Endothelial cell of umbilical vein (primary cell): ENCODE results near the gene SYNPO.

ENCODE experiments used
- EZH2 ChIP-seq: IDR thresholded peaks from 2 replicates; pipeline ENCODE4 v1.6.1; 2012; ENCODE audit warnings: borderline replicate concordance, low read depth, mild to moderate bottlenecking, moderate library complexity, low read length, inconsistent platforms; ENCODE audit not compliant: severe bottlenecking
- JUN ChIP-seq: IDR thresholded peaks from 2 replicates; pipeline ENCODE4 v1.6.1; 2011; ENCODE audit warnings: borderline replicate concordance, low read depth; ENCODE audit not compliant: insufficient read length, insufficient read depth
- MYC ChIP-seq: IDR thresholded peaks from one replicate; pipeline ENCODE4 v1.6.1; 2011; ENCODE audit warnings: mild to moderate bottlenecking, low read depth, low read length
- POLR2A ChIP-seq: IDR thresholded peaks from 2 replicates; pipeline ENCODE4 v1.6.1; 2012; ENCODE audit warnings: low read depth, mild to moderate bottlenecking, control low read depth, low read length
- POLR2AphosphoS5 ChIP-seq: IDR thresholded peaks from 2 replicates; pipeline ENCODE4 v1.6.1; 2012; ENCODE audit warnings: low read depth, mild to moderate bottlenecking, control low read depth, low read length, moderate library complexity; ENCODE audit not compliant: insufficient read depth
- TF ChIP-seq, protein P1 (sequence below), 2 donors: IDR thresholded peaks; 1 replicate in 1 of 2; 2 replicates in 1 of 2; pipeline ENCODE4 v1.5.1; 2011; ENCODE audit warnings: low read length in 2 of 2, mild to moderate bottlenecking in 2 of 2, moderate library complexity in 2 of 2, control low read depth in 1 of 2, inconsistent platforms in 1 of 2, low read depth in 1 of 2; ENCODE audit not compliant: insufficient read depth in 1 of 2; ENCODE audit errors: extremely low read depth in 1 of 2
- TF ChIP-seq, protein P2 (sequence below): IDR thresholded peaks from 2 replicates; pipeline ENCODE4 v1.6.1; 2011; ENCODE audit not compliant: insufficient read depth, insufficient read length

DNA sequence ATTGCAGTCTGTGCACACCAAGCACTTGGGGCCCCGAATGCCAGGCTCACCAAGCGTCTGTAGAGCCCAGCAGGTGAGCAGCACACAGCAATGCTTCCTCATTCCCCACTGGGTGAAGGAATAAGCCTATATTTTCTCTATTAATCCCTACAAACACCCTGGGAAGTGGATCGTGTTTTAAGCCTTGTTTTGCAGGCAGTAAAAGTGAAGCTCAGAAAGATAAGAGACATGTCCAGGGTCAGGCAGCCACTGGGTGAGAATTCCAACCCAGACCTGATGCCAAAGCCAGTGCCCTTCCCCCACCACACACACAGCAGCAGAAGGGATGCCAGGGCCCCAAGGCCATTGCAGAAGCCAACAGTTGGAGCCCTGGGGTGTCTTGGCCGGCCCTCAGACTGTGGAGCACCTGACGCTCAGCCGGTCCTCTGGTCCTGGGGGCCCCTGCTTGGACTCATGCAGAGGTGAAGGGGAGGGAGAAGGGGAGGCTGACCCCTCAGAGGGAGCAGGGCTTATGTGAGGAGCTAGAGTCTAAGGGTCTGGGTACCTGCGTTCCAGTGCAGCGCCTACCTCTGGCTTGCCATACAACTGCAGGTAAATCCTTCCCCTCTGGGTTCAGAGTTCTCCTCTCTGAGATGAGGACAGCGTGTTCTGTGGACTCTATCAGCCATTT, 26.3 kb upstream of the SYNPO start:
- TF ChIP-seq, protein P1, sequence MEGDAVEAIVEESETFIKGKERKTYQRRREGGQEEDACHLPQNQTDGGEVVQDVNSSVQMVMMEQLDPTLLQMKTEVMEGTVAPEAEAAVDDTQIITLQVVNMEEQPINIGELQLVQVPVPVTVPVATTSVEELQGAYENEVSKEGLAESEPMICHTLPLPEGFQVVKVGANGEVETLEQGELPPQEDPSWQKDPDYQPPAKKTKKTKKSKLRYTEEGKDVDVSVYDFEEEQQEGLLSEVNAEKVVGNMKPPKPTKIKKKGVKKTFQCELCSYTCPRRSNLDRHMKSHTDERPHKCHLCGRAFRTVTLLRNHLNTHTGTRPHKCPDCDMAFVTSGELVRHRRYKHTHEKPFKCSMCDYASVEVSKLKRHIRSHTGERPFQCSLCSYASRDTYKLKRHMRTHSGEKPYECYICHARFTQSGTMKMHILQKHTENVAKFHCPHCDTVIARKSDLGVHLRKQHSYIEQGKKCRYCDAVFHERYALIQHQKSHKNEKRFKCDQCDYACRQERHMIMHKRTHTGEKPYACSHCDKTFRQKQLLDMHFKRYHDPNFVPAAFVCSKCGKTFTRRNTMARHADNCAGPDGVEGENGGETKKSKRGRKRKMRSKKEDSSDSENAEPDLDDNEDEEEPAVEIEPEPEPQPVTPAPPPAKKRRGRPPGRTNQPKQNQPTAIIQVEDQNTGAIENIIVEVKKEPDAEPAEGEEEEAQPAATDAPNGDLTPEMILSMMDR (IDR thresholded peaks at IDR 0.05; ENCODE audit: extremely low read depth in 1 of 2, insufficient read depth in 1 of 2, low read depth in 1 of 2, low read length in 2 of 2), result peak; percentile 7 to 32
- TF ChIP-seq, protein P2, sequence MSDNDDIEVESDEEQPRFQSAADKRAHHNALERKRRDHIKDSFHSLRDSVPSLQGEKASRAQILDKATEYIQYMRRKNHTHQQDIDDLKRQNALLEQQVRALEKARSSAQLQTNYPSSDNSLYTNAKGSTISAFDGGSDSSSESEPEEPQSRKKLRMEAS, result no peak
- TF ChIP-seq EZH2 (no peak), POLR2A (no peak), JUN (no peak), MYC (no peak), POLR2AphosphoS5 (no peak)
